GM18526 (cell line): Measurements from ENCODE around the gene ERMAP.

ENCODE experiments used
- POLR2A ChIP-seq: IDR thresholded peaks from 3 replicates; pipeline ENCODE4 v1.6.1; 2011; ENCODE audit not compliant: insufficient read length; ENCODE audit errors: extremely low read depth

ERMAP gene

GRCh38 chr1:42847721-42848460 is 31.0 kb downstream of the ERMAP start:
- TF ChIP-seq POLR2A = no peak

DNA sequence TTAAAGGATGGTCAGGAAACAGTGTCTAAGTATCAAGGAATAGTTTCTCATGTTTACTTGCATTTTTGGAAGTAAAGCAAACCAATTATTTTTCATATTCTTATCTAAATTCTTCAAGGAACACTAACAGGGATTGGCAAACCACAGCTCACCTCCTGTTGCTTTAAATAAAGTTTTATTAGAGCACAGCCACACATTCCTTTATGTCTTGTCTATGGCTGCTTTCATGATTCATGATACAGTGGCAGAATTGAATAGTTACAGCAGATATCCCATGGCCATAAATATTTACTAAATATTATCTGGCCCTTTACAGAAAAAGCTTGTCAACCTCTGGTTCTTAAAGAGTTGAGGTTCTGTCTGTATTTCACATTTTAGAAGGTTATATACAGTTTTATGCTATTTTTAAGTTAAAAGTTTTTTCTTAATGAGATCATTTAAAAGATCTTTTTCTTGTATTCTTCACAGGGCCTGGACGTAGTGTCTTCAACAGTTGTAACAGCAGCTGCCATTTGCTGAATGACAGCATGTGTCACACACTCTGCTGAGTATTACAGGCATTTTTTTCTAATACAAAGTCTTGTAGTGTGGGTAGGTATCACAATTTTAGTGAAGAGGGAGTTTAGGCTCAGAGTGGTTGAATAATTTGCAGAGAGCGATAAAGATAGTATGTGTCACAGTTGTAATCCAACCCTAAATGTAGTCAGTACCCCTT is 32.1 kb downstream of the ERMAP start:
- TF ChIP-seq POLR2A = no peak

GRCh38 chr1:42849944-42850343 is 33.0 kb downstream of the ERMAP start:
- TF ChIP-seq POLR2A = no peak

DNA sequence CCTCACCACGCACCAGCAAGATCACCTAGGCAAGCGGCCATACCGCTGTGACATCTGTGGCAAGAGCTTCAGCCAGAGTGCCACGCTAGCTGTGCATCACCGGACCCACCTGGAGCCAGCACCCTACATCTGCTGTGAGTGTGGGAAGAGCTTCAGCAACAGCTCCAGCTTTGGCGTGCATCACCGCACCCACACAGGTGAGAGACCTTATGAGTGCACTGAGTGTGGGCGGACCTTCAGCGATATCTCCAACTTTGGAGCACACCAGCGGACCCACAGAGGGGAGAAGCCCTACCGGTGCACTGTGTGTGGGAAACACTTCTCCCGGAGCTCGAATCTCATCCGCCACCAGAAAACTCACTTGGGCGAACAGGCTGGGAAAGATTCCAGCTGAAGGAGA is 34.5 kb downstream of the ERMAP start:
- no peak for TF ChIP-seq POLR2A

DNA sequence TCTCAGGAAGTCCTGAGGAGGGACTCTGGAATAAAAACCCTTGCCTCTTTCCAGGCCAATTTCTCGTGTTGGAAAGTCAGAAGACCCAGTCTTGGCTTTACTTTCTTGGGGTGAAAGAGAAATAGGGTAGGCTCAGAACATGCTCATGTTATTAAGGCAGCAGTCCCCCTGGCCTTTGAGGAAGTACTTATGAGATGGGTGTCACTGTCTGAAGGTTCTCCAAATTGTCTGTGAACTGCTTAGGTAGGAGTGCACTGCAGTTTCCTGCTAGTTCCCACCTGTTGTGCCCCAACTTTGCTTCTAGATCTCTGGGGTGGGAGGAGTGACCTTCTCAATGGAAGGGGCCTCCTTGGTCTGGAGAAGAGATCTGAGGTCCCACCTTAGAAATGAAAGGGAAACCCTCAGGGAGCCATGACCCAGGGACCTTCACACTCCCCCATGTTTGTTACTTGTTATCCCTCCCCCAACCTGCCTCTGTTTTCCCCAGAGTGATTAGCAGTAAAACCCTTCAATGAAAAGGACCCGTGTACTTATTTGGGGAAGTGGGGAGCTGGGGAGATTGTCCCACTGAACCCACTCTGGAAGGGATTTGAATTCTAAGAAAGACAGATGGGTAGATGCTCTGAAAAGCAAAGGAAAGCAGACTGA is 35.2 kb downstream of the ERMAP start:
- no peak for TF ChIP-seq POLR2A

- TF ChIP-seq POLR2A = no peak
Measured at GRCh38 chr1:42852608-42852980, 35.7 kb downstream of the ERMAP start.

DNA sequence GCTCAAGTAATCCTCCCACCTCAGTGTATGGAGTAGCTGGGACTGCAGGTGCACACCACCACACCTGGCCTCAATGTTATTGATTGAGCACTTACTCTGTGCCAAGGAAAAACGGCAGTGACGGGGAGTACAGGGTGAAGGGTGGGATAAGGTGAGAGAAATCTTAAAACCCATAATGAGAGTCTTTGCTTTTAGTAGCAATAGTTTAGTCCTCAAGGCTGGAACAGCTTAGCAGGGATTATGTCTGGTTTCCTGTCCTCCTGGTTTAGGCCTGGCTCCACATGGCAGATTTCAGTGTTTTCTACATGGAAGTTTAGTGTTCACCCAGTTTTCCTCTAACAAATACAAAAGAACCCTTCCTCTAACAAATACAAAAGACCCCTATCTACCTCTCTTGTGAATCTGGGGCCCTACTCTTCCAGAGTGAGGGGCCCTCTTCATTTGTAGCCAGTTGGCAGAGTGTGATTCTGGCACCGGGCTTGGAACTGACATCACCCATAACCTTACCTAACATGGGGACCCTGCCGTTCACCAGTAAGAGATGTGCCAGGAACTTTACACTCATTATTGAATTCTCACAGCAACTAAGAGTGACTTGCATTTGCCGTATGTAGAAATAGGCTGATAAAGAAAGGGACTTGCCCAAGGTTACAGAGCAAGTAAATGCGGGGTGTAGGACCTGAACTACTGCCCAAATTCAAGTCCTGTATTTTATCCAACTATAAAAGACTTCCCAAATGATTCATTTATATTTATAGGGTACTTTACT is 36.4 kb downstream of the ERMAP start:
- TF ChIP-seq POLR2A = no peak

- no peak for TF ChIP-seq POLR2A
Measured at GRCh38 chr1:42860339-42861013, 43.6 kb downstream of the ERMAP start.

GRCh38 chr1:42861014-42861399 is 44.1 kb downstream of the ERMAP start:
- TF ChIP-seq POLR2A = no peak

GRCh38 chr1:42866549-42866948 is 49.6 kb downstream of the ERMAP start:
- no peak for TF ChIP-seq POLR2A

GRCh38 chr1:42873670-42874069 is 56.7 kb downstream of the ERMAP start:
- no peak for TF ChIP-seq POLR2A

- TF ChIP-seq POLR2A = no peak
Measured at GRCh38 chr1:42876009-42876408, 59.1 kb downstream of the ERMAP start.

DNA sequence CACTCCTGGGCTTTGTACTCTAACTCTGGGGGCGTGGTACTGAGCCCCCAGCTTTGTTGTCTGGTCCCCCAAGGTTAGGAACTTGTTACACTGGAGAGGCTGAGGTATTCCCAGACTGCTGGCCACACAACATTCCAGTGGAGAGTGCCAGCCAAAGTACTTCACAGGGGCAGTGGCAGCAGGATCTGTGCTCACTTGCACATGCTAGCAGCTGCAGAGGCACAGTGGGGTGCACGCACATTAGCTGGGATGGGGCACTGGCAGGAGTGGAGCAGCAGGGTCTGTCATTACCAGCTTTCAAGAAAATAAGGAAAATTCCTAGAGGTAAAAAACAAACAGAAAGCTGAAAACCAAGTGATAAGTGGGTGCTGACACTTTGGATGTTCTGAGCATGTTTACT is 60.5 kb downstream of the ERMAP start:
- TF ChIP-seq POLR2A = no peak

GRCh38 chr1:42880384-42880783 is 63.5 kb downstream of the ERMAP start:
- TF ChIP-seq POLR2A = no peak
